Measurements from ENCODE around the gene LAMP1.

GRCh38 chr13:113369881-113370280 lies 72.8 kb downstream of the LAMP1 start:
- TF ChIP-seq CTCF (IDR thresholded peaks at IDR 0.05) (no peak), POLR2A (IDR thresholded peaks at IDR 0.05) (no peak), POLR2AphosphoS5 (IDR thresholded peaks at IDR 0.05) (no peak)
